Astrocyte of the hippocampus (primary cell): ENCODE measurements around the gene ZNF749.
A peak's percentile ranks its signal among the peaks of the same experiment; 100 is the strongest.

Experiments used
- DNase-seq: peaks from one replicate; pipeline ENCODE4 v3.0.0; 2011; ENCODE audit warnings: low read depth, low spot score

ZNF749 gene

DNA sequence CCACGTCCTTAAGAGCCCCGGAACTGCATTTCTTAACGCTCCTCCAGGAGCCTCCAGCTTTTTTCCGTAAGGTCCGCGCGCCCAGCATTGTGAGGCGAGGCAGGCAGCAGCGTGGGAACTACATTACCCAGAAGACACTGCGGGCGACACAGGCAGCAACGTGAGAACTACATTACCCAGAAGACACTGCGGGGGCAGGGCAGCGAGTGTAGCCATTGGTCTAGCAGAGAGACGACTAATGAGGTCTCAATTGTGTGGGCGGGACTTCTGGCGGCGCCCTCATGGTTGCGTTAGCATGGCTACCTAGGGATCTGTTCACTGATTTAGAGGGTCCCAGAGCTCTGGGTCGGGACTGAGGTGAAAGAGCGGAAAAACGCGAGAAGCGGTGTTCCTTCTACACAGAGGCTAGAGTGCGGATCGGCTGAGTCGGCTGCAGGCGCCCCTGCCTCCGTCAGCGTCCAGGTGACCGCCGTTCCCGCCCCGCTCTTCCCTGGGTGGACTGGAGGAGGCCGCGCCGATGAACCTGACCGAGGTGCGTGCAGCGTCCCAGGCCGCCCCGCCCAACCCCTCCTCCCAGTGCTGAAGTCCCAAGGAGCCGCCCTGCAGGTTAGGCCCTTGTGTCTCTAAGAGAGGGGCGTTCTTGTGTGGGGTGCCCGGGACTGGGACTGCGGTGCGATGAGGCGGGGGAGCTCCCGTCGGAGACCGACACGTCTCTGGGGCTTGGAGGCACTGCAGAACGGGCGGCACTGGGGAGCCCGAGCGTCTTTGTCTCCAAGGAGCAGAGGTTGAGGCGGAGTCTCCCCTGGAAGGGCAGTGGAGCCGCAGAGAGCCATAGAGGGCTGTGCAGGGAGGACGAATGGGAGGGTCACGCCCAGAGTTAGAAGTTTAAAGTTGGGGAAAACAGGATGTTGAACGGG is at the start of gene ZNF749:
TSS of gene ZNF749 (plus strand) at position 264 of the 917 bp plus-strand sequence. CDS start at position 518, 254 bp downstream.
- DNase-seq: peak; percentile 99

DNA sequence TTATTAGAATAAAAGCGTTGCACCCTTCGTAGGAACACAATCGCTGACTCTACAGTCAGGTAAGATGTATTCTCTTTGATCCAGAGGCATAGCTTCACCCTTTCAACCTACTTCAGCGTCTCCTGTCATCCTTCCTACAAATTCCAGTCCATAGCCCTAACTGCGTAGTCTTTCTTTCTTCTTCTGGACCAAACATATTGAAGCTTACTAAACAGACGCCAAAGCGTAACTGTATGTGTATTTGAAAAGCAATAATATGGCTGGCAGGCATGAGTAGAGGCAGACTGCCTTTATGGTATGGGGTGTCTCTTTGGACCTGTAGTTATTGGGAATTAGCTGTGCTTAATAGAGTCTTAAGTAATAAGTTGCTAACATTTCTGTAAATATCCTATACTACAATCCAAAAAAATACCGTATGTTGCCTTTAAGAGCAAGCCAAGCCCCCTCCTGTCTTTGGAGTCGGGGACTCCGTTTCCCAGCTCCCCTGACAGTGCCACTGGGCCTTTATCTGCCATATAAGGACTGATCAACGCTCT is 45.9 kb upstream of the ZNF749 start:
- no peak for DNase-seq

DNA sequence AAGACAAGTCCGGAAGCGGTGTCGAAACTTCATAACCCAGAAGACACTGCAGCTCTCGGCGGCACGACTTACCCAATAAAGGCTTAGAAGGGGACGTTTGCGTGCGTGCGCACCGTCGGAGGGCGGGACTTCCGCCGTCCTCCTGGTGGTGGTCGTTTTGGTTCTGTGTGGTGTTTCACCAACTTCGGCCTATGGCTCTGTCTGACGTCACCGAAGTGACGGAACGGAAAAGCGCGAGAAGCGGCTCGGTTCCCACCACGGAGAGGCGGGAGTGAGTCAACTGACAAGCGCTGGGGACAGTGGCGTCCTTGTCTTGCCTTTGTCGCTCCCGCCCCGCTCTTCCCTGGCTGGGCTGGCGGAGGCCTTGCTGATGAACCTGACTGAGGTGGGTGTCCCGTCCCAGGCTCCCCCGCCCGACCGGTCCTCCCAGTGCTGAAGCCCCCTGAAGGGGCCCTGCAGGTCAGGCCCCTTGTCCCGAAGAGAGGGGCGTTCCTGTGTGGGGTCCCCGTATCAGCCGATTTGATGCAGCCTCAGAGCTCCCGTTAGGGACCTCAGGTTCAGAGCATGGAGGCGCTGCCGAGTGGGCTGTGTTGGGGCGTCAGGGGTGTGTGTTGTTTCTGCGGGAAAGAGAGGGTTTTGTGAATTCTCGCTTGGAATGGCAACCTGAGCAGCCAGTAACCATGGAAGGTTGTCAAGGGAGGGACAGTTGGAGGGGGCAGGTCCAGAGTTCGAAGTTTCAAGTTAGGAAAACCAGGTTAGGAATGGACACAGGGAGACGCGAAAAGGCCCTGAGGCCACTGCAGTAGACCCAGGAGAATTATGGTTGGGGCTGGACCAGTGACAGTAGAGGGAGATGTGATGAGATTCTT is 45.2 kb upstream of the ZNF749 start, which contains the start of gene ZNF548:
TSS of gene ZNF548 (plus strand) at position 125 of the 869 bp plus-strand sequence. CDS start at position 371, 246 bp downstream.
- peak; percentile 100 for DNase-seq

DNA sequence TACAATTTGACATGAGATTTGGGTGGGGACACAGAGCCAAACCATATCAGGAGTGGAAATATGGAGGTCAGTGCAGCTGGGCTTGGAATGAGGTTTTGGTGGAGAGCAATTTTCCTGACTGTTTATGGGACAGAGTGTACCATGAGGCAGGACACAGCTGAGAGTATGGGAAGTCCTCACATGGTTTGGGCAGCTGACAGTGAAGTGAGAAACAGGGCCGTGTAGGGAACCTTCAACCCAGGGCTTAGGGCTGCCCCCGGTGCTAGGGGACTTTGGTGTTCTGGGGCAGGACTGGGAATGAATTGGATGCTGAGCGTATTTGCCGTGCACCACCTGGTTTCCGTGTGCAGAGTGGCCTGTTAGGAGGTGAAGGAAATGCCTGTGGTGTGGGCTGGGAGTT is 39.4 kb upstream of the ZNF749 start:
- DNase-seq: no peak

DNA sequence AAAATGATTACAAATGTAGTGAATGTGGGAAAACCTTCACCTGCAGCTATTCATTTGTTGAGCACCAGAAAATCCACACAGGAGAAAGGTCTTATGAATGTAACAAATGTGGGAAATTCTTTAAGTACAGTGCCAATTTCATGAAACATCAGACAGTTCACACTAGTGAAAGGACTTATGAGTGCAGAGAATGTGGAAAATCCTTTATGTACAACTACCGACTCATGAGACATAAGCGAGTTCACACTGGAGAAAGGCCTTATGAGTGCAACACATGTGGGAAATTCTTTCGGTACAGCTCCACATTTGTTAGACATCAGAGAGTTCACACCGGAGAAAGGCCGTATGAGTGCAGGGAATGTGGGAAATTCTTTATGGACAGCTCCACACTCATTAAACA is 36.3 kb upstream of the ZNF749 start:
- no peak for DNase-seq

DNA sequence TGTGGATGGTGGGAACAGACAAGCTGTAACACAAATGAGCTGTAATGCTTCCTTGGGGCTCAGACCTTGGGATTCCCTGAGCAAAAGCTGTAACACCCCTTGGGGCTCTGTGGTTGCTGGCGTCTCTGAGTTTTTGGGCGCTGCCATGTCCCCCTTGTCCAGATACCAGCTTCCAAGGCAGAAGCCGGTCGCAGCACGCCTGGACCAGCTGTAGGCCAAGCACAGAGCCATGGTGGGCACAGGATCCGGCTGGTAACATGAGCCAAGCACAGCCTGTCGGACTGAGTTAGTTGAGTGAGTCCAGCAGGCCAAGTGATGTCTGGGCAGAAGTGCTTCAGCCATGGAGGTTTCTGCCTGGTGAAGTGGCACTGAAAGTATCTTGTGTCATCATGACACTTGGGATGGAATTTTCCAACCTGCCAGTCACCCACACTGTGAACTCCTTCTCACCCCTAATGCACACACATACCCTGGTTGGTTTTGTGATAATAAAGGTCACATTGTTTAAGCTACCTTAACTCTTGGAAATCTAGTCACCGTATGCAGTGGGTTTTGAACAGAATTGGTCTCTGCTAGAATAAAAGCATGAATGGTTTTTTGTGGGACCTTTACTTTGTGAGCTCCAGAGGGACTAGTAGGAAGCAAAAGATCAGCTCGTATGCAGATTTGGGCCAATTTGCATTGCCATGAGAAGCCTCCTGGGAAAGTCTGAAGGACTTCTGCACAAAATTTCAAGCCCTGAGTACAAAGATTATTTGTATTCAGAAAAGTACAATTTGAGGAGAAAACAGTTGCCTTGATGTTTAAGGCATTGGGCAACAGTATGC is 31.2 kb upstream of the ZNF749 start:
- no peak for DNase-seq

DNA sequence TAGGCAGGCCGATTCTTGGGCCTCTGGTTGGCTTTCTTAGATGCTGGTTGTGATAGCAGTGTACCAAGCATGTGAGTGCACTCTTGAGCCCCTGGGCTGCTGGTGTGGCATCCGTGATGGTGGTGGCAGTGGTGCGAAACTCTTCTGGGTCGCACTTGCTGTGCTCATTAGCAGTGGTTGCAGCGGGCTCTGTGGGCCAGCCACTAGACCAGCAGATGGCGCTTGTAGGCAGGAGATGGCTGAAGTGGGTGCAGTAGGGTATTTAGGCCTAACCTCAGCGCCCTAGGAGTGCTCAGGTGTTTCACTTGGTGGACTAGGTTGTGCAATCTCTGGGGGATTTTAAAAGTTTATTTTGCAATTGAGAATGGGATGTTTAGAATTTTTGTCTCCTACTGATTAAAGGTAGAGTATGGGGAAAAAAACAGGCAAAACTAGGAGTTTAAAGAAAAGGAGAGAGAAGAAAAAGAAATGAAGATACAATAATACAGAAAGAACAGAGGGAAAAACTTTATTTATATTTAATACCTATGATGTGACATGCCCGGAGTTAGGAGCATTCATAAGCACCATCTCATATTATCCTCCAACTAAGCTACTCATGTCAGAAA is 28.5 kb upstream of the ZNF749 start:
- DNase-seq: peak; percentile 70

DNA sequence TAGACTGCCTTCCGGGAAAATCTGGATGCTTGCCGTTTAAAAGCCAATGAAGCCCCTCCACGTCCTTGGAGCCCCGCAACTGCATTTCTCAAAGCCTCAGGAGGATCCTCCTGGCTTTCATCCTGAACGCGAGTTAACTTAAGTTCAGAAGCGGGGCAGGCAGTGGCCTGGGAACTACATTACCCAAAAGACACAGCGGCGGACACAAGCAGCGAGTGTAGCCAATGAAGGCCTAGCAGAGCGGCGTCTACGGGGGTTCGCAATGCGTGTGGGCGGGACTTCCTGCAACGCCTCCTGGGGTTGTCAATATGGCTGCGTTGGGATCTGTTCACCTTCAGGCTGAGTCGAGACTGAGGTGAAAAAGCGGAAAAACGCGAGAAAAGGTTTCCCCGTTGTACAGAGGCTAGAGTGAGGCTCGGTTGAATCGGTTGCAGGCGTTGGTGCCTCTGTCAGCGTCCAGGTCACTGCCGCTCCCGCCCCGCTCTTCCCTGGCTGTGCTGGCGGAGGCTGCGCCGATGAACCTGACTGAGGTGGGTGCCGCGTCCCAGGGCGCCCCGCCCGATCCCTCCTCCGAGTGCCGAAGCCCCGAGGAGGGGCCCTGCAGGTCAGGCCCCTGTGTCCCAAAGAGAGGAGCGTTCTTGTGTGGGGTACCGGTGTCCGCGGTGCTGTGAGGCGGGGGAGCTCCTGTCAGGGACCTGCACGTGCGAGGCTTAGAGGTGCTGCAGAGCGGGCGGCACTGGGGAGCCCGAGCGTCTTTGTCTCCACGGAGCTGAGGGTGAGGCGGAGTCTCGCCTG is 24.1 kb upstream of the ZNF749 start, which contains the start of gene ZNF17:
TSS of gene ZNF17 (plus strand) at position 285 of the 795 bp plus-strand sequence. CDS start 2,455 bp downstream, outside the sequence.
- DNase-seq: peak; percentile 97

DNA sequence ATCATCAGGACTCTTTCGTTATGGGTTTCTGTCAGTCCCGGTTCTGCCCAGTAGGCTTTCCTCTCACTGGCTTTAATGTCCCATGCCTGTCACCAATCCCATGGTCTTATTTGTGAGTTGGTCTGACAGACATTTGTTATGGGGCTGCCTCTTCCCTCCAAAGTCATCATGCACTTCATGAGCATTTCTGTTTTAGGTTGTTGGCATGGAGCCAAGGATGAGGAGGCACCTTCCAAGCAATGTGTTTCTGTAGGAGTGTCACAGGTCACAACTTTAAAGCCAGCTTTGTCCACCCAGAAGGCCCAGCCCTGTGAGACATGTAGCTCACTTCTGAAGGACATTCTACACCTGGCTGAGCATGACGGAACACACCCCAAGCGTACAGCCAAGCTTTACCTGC is 15.7 kb upstream of the ZNF749 start:
- no peak for DNase-seq

DNA sequence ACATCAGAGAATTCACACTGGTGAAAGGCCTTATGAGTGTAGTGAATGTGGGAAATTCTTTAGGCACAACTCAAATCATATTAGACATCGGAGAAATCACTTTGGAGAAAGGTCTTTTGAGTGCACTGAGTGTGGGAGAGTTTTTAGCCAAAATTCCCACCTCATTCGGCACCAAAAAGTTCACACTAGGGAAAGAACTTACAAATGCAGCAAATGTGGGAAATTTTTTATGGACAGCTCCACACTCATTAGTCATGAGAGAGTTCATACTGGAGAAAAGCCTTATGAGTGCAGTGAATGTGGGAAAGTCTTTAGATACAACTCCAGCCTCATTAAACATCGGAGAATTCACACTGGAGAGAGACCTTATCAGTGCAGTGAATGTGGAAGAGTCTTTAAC is 14.1 kb upstream of the ZNF749 start:
- no peak for DNase-seq

DNA sequence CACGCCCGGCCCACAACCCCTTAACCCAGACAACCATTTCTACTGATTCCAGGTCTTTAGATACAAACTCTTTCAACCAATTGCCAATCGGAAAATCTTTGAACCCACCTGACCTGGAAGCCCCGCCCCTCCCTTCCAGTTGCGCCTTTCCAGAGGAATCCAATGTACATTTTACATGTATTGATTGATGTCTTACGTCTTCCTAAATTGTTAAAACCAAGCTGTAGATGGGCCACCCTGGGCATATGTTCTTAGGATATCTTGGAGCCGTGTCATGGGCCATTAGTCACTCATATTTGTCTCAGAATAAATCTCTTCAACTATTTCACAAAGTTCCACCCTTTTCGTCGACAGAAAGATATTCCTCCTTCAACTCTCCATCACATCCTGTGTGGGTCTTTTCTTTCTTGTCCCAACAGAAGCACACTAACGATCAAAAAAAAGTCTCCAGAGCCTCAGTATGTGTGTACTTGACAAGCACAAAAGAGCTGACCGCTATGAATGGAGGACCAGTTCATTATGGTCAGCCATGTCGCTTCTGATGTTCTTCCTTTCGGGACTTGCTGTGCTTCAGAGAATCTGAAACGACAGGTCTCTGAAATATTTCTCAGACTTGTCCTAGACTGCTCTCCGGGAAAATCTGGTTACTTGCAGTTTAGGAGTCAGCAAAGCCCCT is 601 bp upstream of the ZNF749 start:
- no peak for DNase-seq

DNA sequence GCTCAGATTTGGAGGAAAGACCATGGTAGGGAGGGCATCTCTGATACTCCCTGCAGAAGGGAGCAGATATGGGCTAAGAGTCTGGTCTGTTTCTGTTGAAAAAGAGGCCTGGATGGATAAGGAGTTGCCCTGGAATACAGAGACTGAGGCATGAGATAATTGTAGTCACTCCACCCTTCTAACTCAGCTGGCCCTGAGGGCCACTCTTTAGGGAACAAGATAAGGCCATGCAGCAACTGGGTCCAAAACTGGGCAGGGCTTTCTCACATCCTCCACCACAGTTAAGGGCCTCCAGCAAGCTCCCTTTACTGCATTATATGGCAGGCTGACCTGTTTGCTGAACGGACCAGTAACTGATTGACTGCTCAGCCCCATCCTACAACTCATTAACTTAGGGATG is 1.3 kb downstream of the ZNF749 start:
- DNase-seq: no peak

DNA sequence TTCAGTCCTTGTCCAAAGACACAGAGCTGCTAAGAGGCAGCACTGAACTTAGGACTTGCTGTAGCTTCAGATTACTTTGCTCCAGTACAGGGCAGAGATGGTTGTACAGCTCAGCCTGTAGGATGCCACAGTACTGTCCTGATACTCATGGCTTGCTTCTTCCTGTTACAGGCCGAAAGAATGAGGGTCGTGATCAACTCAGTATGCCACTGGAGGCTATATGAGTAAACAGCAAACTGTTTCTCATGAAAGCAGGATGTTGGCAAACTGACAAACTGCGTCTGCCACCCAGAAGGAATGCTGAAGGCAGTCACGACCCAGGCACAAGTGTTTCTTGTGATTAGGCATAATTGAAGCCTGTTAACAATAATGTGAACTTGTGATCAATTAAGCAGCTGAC is 2.8 kb downstream of the ZNF749 start:
- DNase-seq: peak; percentile 13

DNA sequence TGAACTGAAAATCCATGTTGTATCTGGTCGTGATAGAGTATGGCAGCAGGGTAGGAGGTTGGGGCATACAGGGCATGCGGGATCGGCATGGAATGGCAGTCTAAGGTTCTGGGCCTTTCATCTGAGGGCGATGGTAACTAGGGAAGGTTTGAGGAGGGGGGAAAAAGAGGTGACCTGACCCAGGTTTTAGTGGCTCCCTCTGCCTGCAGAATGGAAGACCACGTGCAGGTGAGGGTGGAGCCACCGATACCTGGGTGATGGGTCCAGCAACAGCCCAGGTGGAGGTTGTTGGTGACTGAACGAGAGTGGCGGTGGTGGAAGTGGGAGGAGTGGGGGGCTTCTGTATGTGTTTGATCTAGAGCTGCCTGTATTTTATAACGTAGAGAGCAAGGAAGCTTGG is 3.8 kb downstream of the ZNF749 start:
- DNase-seq: no peak

DNA sequence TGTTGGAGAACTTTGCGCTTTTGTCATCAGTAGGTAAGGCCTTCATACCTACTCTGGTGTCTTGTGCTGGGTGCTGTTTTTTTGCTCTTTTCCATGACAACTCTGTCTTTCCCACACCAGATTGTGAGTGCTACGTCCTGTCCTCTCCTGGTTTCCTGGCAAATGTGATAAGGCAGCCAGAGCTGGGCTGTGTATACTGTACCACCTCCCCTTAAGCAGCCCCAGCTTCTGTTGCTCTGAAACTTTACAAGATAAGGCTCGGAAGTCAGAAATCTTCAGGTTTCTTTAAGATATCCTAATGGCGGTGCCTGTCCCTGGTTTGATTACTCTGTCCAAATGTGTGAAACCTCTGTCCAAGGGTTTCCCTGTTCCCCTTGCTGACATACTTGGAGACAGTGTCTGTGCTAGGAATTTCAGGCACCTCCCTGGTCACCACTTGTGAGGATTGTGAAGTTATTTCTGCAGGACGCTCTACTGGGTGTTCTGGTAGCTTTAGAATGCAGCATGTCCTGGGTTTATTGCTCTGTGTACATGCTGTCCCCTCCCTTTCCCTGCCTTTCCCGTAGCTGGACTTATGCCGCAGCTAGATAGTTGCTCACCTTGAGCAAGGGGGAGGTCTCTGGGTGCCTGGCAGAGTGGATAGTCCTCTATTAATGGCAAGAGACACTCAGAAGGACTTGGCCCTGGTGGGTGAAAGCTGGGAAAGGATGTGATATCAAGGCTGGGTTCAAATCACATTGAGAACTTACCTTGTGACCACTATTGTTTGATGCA is 7.0 kb downstream of the ZNF749 start:
- no peak for DNase-seq

DNA sequence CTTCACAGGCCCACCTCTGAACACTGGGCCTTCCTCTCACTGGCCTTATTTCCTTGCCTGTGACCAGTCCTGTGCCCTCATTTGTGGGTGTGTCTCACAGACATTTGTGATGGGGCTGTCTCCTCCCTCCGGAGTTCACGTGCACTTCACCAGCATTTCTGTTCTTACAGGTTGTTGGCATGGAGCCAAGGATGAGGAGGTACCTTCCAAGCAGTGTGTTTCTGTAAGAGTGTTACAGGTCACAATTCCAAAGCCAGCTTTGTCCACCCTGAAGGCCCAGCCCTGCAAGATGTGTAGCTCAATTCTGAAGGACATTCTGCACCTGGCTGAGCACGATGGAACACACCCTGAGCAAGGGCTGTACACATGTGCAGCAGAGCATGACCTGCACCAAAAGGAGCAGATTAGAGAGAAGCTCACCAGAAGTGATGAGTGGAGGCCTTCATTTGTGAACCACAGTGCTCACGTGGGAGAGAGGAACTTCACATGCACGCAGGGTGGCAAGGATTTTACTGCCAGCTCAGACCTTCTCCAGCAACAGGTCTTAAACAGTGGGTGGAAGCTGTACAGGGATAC is 8.1 kb downstream of the ZNF749 start:
- no peak for DNase-seq

DNA sequence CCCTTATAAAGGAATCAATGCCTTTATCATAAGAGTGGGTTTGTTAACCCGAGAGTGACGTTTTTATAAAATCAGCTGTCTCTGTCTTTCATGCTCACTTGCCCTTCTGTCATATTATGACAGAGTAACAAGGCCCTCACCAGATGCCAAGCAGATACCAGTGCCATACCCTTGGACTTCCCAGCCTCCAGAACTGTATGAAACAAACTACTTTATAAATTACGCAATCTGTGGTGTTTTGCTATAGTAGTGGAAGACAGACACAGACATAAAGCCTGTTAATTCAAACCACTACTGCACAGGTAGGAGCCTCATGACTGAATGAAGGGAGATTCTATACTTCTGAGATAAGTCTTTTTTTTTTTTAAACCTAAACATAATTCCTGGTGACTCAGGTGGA is 17.2 kb downstream of the ZNF749 start:
- DNase-seq: no peak
